Heart right ventricle (tissue), 16 donors: ENCODE data around the gene ANKRD13B. TPM values are rescaled to one million over a fixed set of nuclear protein-coding genes. Genes with fewer than 3 reads are reported as not detected.

ENCODE experiments used
- ATAC-seq, 8 donors: fragments of 200-7000 bp; cut with Tn5 transposase; one replicate each; pipeline ENCODE4 v1.9.1; 2020; ENCODE audit warnings: mild to moderate bottlenecking in 8 of 8, moderate library complexity in 8 of 8, moderate number of reproducible peaks in 1 of 8
- DNase-seq, 2 donors: peaks; one replicate each; pipeline ENCODE4 v3.0.0-alpha.2; 2020
- H3K27ac ChIP-seq, 10 donors: fragments of 200-600 bp; sonication (generic) in 2 of 10; one replicate each; pipeline versions ENCODE4 v1.5.0 to v1.8.0; 2020 to 2022; ENCODE audit warnings: mild to moderate bottlenecking in 3 of 10
- H3K27me3 ChIP-seq, 7 donors: fragments of 200-600 bp; one replicate each; pipeline ENCODE4 v1.8.0; 2021 to 2022; ENCODE audit warnings: mild to moderate bottlenecking in 2 of 7
- H3K36me3 ChIP-seq, 9 donors: fragments of 200-600 bp; sonication (generic) in 1 of 9; one replicate each; pipeline versions ENCODE4 v1.5.0 to v1.8.0; 2020 to 2022; ENCODE audit warnings: mild to moderate bottlenecking in 2 of 9
- H3K4me1 ChIP-seq, 9 donors: fragments of 200-600 bp; sonication (generic) in 1 of 9; one replicate each; pipeline versions ENCODE4 v1.5.0 to v1.8.0; 2020 to 2022; ENCODE audit warnings: mild to moderate bottlenecking in 4 of 9
- H3K4me3 ChIP-seq, 10 donors: fragments of 200-600 bp; sonication (generic) in 2 of 10; one replicate each; pipeline versions ENCODE4 v1.5.0 to v1.8.0; 2020 to 2022; ENCODE audit warnings: mild to moderate bottlenecking in 7 of 10, moderate library complexity in 2 of 10
- H3K9me3 ChIP-seq, 11 donors: fragments of 200-600 bp in 10 of 11; sonication (generic) in 2 of 11; one replicate each; pipeline versions ENCODE4 v1.5.0 to v1.8.0; 2013 to 2022; ENCODE audit warnings: mild to moderate bottlenecking in 2 of 11, control low read depth in 1 of 11, moderate library complexity in 1 of 11
- CTCF ChIP-seq, 9 donors: fragments of 200-600 bp; sonication (generic) in 2 of 9; IDR thresholded peaks; one replicate each; pipeline versions ENCODE4 v1.5.0 to v1.8.0; 2021 to 2022; ENCODE audit warnings: antibody characterized with exemption in 9 of 9, mild to moderate bottlenecking in 5 of 9, moderate library complexity in 1 of 9
- WGBS, 2 donors: extraction: QIAGEN DNeasy Blood & Tissue Kit; methylation state at CpG; one replicate each; pipeline ENCODE4 v1.1.7; 2013; ENCODE audit warnings: inconsistent platforms in 1 of 2; 5-methylcytosine and 5-hydroxymethylcytosine counted together
- intact Hi-C, 10 donors: fragments of 100-400 bp; cut with DNase I; formaldehyde crosslinking; loops; one replicate each; pipeline versions ENCODE4 v1.11.1 to v1.14.2; 2022
- polyA plus RNA-seq, 2 donors: library from polyadenylated mRNA; stranded (reverse); fragments of 200-250 nt; gene quantifications; one replicate each; pipeline ENCODE4 v1.2.3, GENCODE V29; 2013
- total RNA-seq, 10 donors: library from RNA; stranded (reverse); fragmentation: NEBNext Ultra II Directional in 3 of 10; extraction: Animal tissue kit (Norgen Biotek cat#: 25700) in 3 of 10; gene quantifications; one replicate each; pipeline versions ENCODE4 v1.2.1 to v1.2.4, GENCODE V29; 2021 to 2023
- donor health status: Arrhythmogenic right ventricular cardiomyopathy.
- donor health status: ischemic (EF 13 %, LVEDD 7.1; RV severe dilation, severe dysfunction).
- donor health status: healthy with polysubstance abuse.
- donor health status: DM: no; HTN: yes; CAD: no.
- donor health status: DM: no; HTN: no; CAD: no.
- donor health status: ischemic (EF 25% LVEDD 6.9; RV normal size, moderate dysfunction).
- donor health status: ischemic (EF 25% LVEDD 5.7; RV mildly dilated, moderate dysfunction).
- donor health status: healthy.
- donor health status: DM: yes; HTN: yes; CAD: no.
- donor health status: Ischemic cardiomyopathy.
- donor health status: ischemic (EF 35%, LVEDD 5.7; RV mildly dilated, moderate dysfunction).
- donor health status: nonischemic (EF 11% LVEDD 7.7; RV severe dilation, severe dysfunction).
- donor health status: DM: yes; HTN: yes; CAD: no.
- donor health status: PGD.
- donor health status: ischemic (EF 29% LVEDD 5.4; RV normal size, mild dysfunction).
- donor health status: nonischemic (EF 23%, LVEDD 6.1; RV moderate dilation, normal function).

The ANKRD13B gene
- total and polyA plus RNA-seq, 12 donors: 2.5 to 9.7 (median 5.7) TPM

GRCh38 chr17:29570521-29570920, 22.4 kb upstream of the ANKRD13B start:
- peak overlapping the region in 1 of 10 donors; percentile 9 for H3K27ac ChIP-seq
- H3K9me3 ChIP-seq: no peaks in the 10 kb centered on the region
- peaks cover 14 to 68% (median 51%) of the 10 kb centered on the region in 9 donors for H3K4me1 ChIP-seq
- H3K4me3 ChIP-seq: no peak overlapping the region
- intact Hi-C loops: loop anchor here in 1 of 10 donors (10.0 kb wide), 1 partner anchor 54 kb away; the partner anchor contains the start of gene CORO6
- 71 to 77% methylated on average over 7 of the region's 7 CpGs for WGBS, 2 donors
- ATAC-seq (no peak), DNase-seq (no peak)
- H3K27me3 ChIP-seq: no peaks in the 10 kb centered on the region
- no peak for TF ChIP-seq CTCF (IDR thresholded peaks at IDR 0.05)
- H3K36me3 ChIP-seq: peaks cover 0 to 34% (median 16%) of the 10 kb centered on the region in 9 donors

GRCh38 chr17:29571486-29571882, 21.4 kb upstream of the ANKRD13B start:
- peaks cover 0 to 44% (median 25%) of the 10 kb centered on the region in 9 donors for H3K36me3 ChIP-seq
- H3K4me3 ChIP-seq: no peak overlapping the region
- DNase-seq: no peak
- no peaks in the 10 kb centered on the region for H3K9me3 ChIP-seq
- TF ChIP-seq CTCF (IDR thresholded peaks at IDR 0.05): no peak
- ATAC-seq: no peak
- H3K27me3 ChIP-seq: no peaks in the 10 kb centered on the region
- H3K4me1 ChIP-seq: peaks cover 14 to 58% (median 41%) of the 10 kb centered on the region in 9 donors
- peak overlapping the region in 4 of 10 donors; percentile 68 to 73 (median 72) for H3K27ac ChIP-seq
- intact Hi-C loops: loop anchor here in 1 of 10 donors (10.0 kb wide), 1 partner anchor 53 kb away; the partner anchor contains the start of gene CORO6
- WGBS, 2 donors: 84 to 85% methylated on average over 6 of the region's 6 CpGs

DNA sequence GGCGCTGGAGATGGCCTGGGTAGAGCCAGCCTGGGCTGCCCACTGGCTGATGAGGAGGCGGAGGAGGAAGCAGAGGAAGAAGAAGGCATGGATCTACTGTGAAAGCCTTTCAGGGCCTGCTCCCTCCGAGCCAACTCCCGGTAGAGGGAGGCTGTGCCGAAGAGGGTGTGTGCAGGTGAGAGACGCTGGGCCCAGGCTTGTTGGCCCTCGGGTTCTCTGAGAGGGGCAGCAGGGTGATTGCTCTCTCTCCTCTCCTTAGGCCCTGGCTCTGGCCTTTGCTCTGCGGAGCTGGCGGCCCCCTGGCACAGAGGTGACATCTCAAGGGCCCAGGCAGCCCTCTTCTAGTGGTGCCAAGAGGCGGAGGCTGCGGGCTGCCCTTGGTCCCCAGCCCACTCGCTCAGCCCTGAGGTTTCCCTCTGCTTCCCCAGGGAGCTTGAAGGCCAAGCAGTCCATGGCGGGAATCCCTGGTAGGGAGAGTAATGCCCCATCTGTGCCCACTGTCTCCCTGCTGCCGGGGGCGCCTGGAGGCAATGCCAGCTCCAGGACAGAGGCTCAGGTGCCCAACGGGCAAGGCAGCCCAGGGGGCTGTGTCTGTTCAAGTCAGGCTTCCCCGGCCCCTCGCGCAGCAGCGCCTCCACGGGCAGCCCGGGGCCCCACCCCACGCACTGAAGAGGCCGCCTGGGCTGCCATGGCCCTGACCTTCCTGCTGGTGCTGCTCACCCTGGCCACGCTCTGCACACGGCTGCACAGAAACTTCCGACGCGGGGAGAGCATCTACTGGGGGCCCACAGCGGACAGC, 20.9 kb upstream of the ANKRD13B start:
- peak; percentile 11 to 44 for DNase-seq
- WGBS, 2 donors: 38% methylated on average over 29 to 30 of the region's 30 CpGs
- H3K27ac ChIP-seq: peak overlapping the region in 9 of 10 donors; percentile 56 to 76 (median 69)
- no peaks in the 10 kb centered on the region for H3K27me3 ChIP-seq
- ATAC-seq: peak; percentile 5 to 48 (median 13)
- peaks cover 14 to 56% (median 39%) of the 10 kb centered on the region in 9 donors for H3K4me1 ChIP-seq
- TF ChIP-seq CTCF (IDR thresholded peaks at IDR 0.05): no peak
- intact Hi-C loops: loop anchor here in 1 of 10 donors (10.0 kb wide), 1 partner anchor 53 kb away; the partner anchor contains the start of gene CORO6
- H3K9me3 ChIP-seq: no peaks in the 10 kb centered on the region
- H3K36me3 ChIP-seq: peaks cover 0 to 50% (median 30%) of the 10 kb centered on the region in 9 donors
- peak overlapping the region in 9 of 10 donors; percentile 20 to 50 (median 40) for H3K4me3 ChIP-seq

DNA sequence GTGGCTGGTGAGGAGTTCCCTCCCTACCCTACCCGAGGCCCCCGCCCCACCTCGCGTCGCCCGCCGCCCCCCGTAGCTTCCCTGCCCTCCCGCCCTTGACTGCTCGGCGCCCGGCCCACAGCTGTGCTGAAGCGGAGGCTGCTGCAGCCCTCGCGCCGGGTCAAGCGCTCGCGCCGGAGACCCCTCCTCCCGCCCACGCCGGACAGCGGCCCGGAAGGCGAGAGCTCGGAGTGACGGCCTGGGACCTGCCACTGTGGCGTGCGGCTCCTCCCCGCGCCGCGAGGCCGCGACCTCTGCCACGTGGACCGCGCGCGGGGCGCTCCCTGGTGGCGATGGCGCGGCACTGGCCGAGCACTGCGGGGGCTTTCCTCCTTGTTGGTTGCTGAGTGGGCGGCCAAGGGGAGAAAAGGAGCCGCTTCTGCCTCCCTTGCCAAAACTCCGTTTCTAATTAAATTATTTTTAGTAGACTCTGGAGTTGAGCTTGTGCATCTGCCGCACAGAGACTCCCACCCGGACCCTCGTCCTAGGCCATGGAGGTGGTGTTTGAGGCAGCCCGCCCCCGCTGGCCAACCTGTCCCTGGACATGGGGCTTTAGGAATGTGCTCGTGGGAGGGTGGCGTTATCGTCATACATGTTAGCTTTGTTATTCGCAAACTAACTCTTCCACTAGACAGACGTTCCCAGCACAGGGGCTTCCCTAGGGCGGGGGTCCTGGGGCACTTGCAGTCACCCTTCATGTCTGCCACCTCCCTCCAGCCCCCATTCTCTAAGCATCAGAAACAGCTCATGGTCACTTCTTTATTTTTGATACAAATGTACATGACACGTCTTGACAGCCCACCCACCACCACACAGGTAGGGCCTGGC, 20.0 kb upstream of the ANKRD13B start:
- DNase-seq (peak; percentile 72 to 78), ATAC-seq (peak; percentile 37 to 68 (median 62))
- no peaks in the 10 kb centered on the region for H3K27me3 ChIP-seq
- H3K9me3 ChIP-seq: no peaks in the 10 kb centered on the region
- H3K4me1 ChIP-seq: peaks cover 14 to 58% (median 36%) of the 10 kb centered on the region in 9 donors
- intact Hi-C loops: loop anchor here in 1 of 10 donors (10.0 kb wide), 1 partner anchor 52 kb away; the partner anchor contains the start of gene CORO6
- TF ChIP-seq CTCF (IDR thresholded peaks at IDR 0.05): peak; percentile 67 to 91 (median 81)
- peak overlapping the region in 9 of 10 donors; percentile 56 to 76 (median 69) for H3K27ac ChIP-seq
- WGBS, 2 donors: 14 to 19% methylated on average over 54 to 62 of the region's 62 CpGs
- H3K4me3 ChIP-seq: peak overlapping the region in 9 of 10 donors; percentile 20 to 50 (median 40)
- peaks cover 3 to 58% (median 37%) of the 10 kb centered on the region in 9 donors for H3K36me3 ChIP-seq
